ENCODE measurements around the gene TMPRSS13.
"Not testable (repeated sequence)": the region's sequence is repeated elsewhere in the genome, so short reads cannot be mapped to it uniquely, and the experiment has no call there.

TMPRSS13 gene

DNA sequence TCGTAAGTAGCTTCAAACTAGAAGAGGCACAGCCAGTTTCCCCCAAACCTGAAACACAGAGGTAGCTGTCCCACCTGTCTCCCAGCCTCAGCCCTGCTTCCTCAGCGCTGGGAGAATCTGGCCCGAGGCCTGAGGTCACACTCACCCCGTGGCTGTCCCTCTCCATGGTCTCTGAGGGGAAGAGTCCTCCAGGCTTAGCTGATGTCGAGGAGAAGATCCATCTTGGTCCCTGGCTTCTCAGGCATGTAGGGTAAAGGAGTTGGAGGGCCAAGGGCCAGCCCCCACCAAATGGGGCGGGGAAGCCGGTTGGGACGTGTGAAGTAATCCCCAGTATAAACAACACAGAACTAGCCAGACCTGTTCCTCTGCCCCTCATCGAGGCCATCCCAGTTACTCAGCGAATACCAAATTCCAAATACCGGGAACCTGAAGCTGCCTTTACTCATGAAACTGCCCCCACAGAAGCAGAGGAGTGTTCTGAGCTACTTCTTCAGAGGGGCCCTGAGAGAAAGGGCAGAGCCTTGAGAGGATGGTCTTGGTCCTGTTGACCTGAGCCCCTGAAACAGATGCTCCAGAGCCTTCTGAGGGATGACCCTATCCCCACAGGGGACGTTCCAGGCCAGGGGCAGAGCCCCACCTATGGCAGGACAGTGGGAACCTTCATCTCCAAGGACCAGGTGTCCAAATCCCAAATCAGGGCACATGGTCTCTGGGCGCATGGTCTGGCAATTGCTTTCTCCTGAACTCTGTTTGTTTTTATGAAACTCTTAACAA lies at the start of gene TMPRSS13:
Gene TMPRSS13, minus strand, starts transcription at position 261 of the 774 bp plus-strand sequence. Its CDS starts 95 bp downstream, at position 166.
- no peak within 1 kb of the TSS for H3K27ac ChIP-seq (ENCODE audit: extremely low read depth, low read depth, low read length)
- H3K36me3 ChIP-seq (ENCODE audit: control insufficient read depth in 2 of 2, insufficient read depth in 1 of 2, low read length in 2 of 2): no peaks in the 10 kb centered on the region
- TF ChIP-seq ZBTB21 (tag by site-specific recombination; IDR thresholded peaks at IDR 0.05) (no peak), ZNF670 (tag by site-specific recombination; IDR thresholded peaks at IDR 0.05; ENCODE audit: low read depth) (no peak), ZNF544 (tag by site-specific recombination; IDR thresholded peaks at IDR 0.05) (no peak), ZNF768 (tag by site-specific recombination; IDR thresholded peaks at IDR 0.05) (no peak), ZNF792 (tag by site-specific recombination; IDR thresholded peaks at IDR 0.05) (no peak), ZNF394 (tag by site-specific recombination; IDR thresholded peaks at IDR 0.05; ENCODE audit: borderline replicate concordance) (no peak)
- TF ChIP-seq, protein P1, sequence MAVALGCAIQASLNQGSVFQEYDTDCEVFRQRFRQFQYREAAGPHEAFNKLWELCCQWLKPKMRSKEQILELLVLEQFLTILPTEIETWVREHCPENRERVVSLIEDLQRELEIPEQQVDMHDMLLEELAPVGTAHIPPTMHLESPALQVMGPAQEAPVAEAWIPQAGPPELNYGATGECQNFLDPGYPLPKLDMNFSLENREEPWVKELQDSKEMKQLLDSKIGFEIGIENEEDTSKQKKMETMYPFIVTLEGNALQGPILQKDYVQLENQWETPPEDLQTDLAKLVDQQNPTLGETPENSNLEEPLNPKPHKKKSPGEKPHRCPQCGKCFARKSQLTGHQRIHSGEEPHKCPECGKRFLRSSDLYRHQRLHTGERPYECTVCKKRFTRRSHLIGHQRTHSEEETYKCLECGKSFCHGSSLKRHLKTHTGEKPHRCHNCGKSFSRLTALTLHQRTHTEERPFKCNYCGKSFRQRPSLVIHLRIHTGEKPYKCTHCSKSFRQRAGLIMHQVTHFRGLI (tag by site-specific recombination; IDR thresholded peaks at IDR 0.05): no peak
- TF ChIP-seq, protein P2, sequence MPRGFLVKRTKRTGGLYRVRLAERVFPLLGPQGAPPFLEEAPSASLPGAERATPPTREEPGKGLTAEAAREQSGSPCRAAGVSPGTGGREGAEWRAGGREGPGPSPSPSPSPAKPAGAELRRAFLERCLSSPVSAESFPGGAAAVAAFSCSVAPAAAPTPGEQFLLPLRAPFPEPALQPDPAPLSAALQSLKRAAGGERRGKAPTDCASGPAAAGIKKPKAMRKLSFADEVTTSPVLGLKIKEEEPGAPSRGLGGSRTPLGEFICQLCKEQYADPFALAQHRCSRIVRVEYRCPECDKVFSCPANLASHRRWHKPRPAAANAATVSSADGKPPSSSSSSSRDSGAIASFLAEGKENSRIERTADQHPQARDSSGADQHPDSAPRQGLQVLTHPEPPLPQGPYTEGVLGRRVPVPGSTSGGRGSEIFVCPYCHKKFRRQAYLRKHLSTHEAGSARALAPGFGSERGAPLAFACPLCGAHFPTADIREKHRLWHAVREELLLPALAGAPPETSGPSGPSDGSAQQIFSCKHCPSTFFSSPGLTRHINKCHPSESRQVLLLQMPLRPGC (tag by site-specific recombination; IDR thresholded peaks at IDR 0.05): no peak
- TF ChIP-seq, protein P3, sequence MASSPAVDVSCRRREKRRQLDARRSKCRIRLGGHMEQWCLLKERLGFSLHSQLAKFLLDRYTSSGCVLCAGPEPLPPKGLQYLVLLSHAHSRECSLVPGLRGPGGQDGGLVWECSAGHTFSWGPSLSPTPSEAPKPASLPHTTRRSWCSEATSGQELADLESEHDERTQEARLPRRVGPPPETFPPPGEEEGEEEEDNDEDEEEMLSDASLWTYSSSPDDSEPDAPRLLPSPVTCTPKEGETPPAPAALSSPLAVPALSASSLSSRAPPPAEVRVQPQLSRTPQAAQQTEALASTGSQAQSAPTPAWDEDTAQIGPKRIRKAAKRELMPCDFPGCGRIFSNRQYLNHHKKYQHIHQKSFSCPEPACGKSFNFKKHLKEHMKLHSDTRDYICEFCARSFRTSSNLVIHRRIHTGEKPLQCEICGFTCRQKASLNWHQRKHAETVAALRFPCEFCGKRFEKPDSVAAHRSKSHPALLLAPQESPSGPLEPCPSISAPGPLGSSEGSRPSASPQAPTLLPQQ (tag by site-specific recombination; IDR thresholded peaks at IDR 0.05): no peak
- H3K4me1 ChIP-seq (ENCODE audit: control insufficient read depth, insufficient read depth, low read length): no peaks in the 10 kb centered on the region
- ChIA-PET CTCF (interaction anchor here (0.8 to 4.0 kb wide), 3 partner anchors 18 to 248 kb away, joined by 3 to 10 read pairs (median 4); no protein-coding TSS in a partner anchor), POLR2A (no interaction called here)
- no peaks in the 10 kb centered on the region for H3K9me3 ChIP-seq (ENCODE audit: control insufficient read depth, insufficient read depth, low read depth, low read length)
- no peak within 1 kb of the TSS for H3K4me3 ChIP-seq (ENCODE audit: low read depth, low read length)

DNA sequence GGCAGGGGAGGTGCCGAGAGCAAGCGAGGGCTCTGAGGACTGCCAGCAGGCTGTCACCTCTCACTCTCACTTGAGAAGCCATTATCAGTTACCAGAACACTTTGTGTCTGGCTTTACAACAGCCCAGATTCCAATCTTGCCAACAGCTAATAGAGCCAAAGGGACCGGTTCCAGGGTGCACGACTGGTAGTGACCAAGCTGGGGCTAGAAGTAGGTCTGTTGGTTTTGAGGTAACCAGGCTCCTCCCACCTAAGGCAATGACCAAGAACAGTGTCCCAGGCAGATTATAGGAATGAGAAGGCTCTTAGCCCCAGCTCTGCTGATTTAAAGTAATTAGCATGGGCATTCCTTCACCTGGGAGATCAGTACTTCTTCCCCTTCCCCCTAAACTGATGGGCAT lies 49.8 kb upstream of the TMPRSS13 start:
- H3K4me1 ChIP-seq (ENCODE audit: control insufficient read depth, insufficient read depth, low read length): no peaks in the 10 kb centered on the region
- no peak overlapping the region for H3K27ac ChIP-seq (ENCODE audit: extremely low read depth, low read depth, low read length)
- POLR2A ChIA-PET: no interaction called here
- CTCF ChIA-PET: no interaction called here
- no peaks in the 10 kb centered on the region for H3K9me3 ChIP-seq (ENCODE audit: control insufficient read depth, insufficient read depth, low read depth, low read length)
- no peaks in the 10 kb centered on the region for H3K36me3 ChIP-seq (ENCODE audit: control insufficient read depth in 2 of 2, insufficient read depth in 1 of 2, low read length in 2 of 2)
- TF ChIP-seq ZNF266 (tag by site-specific recombination; IDR thresholded peaks at IDR 0.05; ENCODE audit: low read depth) (no peak), ZNF202 (tag by site-specific recombination; IDR thresholded peaks at IDR 0.05; ENCODE audit: borderline replicate concordance) (no peak), YY2 (tag by site-specific recombination; IDR thresholded peaks at IDR 0.05) (no peak)
- TF ChIP-seq, protein P4, sequence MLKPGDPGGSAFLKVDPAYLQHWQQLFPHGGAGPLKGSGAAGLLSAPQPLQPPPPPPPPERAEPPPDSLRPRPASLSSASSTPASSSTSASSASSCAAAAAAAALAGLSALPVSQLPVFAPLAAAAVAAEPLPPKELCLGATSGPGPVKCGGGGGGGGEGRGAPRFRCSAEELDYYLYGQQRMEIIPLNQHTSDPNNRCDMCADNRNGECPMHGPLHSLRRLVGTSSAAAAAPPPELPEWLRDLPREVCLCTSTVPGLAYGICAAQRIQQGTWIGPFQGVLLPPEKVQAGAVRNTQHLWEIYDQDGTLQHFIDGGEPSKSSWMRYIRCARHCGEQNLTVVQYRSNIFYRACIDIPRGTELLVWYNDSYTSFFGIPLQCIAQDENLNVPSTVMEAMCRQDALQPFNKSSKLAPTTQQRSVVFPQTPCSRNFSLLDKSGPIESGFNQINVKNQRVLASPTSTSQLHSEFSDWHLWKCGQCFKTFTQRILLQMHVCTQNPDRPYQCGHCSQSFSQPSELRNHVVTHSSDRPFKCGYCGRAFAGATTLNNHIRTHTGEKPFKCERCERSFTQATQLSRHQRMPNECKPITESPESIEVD (tag by site-specific recombination; IDR thresholded peaks at IDR 0.05): no peak
- H3K4me3 ChIP-seq (ENCODE audit: low read depth, low read length): no peak overlapping the region

DNA sequence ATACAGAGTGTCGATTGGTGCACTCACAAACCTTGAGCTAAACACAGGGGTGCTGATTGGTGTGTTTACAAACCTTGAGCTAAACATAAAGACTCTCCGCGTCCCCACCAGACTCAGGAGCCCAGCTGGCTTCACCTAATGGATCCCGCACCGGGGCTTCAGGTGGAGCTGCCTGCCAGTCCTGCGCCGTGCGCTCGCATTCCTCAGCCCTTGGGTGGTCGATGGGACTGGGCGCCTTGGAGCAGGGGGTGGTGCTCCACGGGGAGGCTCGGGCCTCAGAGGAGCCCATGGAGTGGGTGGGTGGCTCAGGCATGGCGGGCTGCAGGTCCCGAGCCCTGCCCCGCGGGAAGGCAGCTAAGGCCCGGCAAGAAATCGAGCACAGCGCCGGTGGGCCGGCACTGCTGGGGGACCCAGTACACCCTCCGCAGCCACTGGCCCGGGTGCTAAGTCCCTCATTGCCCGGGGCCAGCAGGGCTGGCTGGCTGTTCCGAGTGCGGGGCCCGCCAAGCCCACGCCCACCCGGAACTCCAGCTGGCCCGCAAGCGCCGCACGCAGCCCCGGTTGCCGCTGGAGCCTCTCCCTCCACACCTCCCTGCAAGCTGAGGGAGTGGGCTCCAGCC lies 49.2 kb upstream of the TMPRSS13 start:
- H3K36me3 ChIP-seq (ENCODE audit: control insufficient read depth in 2 of 2, insufficient read depth in 1 of 2, low read length in 2 of 2); POLR2A ChIA-PET; H3K4me3 ChIP-seq (ENCODE audit: low read depth, low read length); H3K27ac ChIP-seq (ENCODE audit: extremely low read depth, low read depth, low read length); H3K4me1 ChIP-seq (ENCODE audit: control insufficient read depth, insufficient read depth, low read length); H3K9me3 ChIP-seq (ENCODE audit: control insufficient read depth, insufficient read depth, low read depth, low read length): not testable (repeated sequence)
- CTCF ChIA-PET: interaction anchor here (0.6 kb wide), 1 partner anchor 988 kb away, joined by 3 read pairs; no protein-coding TSS in a partner anchor

DNA sequence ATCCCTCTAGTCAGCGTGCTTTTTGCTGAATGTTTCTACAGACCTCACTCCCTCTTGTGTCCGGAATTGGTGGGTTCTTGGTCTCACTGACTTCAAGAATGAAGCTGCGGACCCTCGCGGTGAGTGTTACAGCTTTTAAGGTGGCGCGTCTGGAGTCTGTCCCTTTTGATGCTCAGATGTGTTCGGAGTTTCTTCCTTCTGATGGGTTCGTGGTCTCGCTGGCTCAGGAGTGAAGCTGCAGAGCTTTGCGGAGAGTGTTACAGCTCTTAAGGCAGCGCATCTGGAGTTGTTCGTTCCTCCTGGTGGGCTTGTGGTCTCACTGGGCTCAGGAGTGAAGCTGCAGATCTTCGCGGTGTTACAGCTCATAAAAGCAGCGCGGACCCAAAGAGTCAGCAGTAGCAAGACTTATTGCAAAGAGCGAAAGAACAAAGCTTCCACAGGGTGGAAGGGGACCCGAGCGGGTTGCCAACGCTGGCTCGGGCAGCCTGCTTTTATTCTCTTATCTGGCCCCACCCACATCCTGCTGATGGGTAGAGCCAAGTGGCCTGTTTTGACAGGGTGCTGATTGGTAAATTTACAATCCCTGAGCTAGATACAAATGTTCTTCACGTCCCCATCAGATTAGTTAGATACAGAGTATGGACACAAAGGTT lies 48.5 kb upstream of the TMPRSS13 start:
- H3K27ac ChIP-seq (ENCODE audit: extremely low read depth, low read depth, low read length); H3K9me3 ChIP-seq (ENCODE audit: control insufficient read depth, insufficient read depth, low read depth, low read length); POLR2A ChIA-PET; H3K4me3 ChIP-seq (ENCODE audit: low read depth, low read length); H3K4me1 ChIP-seq (ENCODE audit: control insufficient read depth, insufficient read depth, low read length); H3K36me3 ChIP-seq (ENCODE audit: control insufficient read depth in 2 of 2, insufficient read depth in 1 of 2, low read length in 2 of 2): not testable (repeated sequence)
- CTCF ChIA-PET: interaction anchor here (0.6 kb wide), 1 partner anchor 989 kb away, joined by 3 read pairs; no protein-coding TSS in a partner anchor

Data from HEK293 (cell line).